Measurements from ENCODE around the gene OR4B1.

GRCh38 chr11:48237727-48238126 is 21.1 kb downstream of the OR4B1 start:
- TF ChIP-seq SIN3A (IDR thresholded peaks at IDR 0.05; ENCODE audit: borderline replicate concordance, insufficient read depth, low read depth, low read length) (no peak), CTCF (IDR thresholded peaks at IDR 0.05) (no peak), POLR2AphosphoS5 (IDR thresholded peaks at IDR 0.05; ENCODE audit: low read depth, low read length) (no peak), TCF7L2 (IDR thresholded peaks at IDR 0.05; ENCODE audit: low read depth, low read length) (no peak)
- TF ChIP-seq, protein P1, sequence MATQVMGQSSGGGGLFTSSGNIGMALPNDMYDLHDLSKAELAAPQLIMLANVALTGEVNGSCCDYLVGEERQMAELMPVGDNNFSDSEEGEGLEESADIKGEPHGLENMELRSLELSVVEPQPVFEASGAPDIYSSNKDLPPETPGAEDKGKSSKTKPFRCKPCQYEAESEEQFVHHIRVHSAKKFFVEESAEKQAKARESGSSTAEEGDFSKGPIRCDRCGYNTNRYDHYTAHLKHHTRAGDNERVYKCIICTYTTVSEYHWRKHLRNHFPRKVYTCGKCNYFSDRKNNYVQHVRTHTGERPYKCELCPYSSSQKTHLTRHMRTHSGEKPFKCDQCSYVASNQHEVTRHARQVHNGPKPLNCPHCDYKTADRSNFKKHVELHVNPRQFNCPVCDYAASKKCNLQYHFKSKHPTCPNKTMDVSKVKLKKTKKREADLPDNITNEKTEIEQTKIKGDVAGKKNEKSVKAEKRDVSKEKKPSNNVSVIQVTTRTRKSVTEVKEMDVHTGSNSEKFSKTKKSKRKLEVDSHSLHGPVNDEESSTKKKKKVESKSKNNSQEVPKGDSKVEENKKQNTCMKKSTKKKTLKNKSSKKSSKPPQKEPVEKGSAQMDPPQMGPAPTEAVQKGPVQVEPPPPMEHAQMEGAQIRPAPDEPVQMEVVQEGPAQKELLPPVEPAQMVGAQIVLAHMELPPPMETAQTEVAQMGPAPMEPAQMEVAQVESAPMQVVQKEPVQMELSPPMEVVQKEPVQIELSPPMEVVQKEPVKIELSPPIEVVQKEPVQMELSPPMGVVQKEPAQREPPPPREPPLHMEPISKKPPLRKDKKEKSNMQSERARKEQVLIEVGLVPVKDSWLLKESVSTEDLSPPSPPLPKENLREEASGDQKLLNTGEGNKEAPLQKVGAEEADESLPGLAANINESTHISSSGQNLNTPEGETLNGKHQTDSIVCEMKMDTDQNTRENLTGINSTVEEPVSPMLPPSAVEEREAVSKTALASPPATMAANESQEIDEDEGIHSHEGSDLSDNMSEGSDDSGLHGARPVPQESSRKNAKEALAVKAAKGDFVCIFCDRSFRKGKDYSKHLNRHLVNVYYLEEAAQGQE (IDR thresholded peaks at IDR 0.05; ENCODE audit: insufficient read depth in 1 of 2, low read depth in 2 of 2, low read length in 1 of 2): no peak

Data from Panc1 (cell line).